ENCODE results near the gene FGGY. TPM values are rescaled to one million over a fixed set of nuclear protein-coding genes. Genes with fewer than 3 reads are reported as not detected.

The FGGY gene
- total and polyA plus RNA-seq, 11 donors, result 7.2 to 42.9 (median 32.0) TPM

DNA sequence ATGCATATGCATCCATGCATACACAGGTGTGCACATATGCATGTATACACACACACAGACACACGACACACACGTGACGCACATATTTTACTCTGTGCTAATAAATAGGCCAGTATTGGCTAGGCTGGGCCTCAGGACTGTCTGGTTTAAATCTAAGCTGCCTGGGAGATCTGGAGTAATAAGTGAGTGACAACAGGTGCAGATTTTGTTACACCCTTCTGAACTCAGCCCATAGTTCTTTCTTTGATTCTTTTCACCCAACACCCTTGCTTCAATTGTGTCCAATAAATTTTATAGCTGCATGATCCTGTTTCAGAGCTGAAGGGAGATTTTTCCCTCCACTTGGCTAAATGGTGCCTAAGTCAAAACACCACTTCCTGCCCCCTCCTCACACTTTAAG is 132.8 kb downstream of the FGGY start:
- intact Hi-C loops (cut with DNase I), result loop anchor here in 1 of 10 donors (5.0 kb wide), 1 partner anchor 132 kb away; the partner anchor contains the start of gene FGGY
- WGBS, 4 donors, result 77 to 90% (median 85%) methylated on average over 3 of the region's 3 CpGs
- H3K9me3 ChIP-seq, result no peaks in the 10 kb centered on the region
- H3K4me1 ChIP-seq, result peaks cover 0 to 24% (median 7%) of the 10 kb centered on the region in 12 donors
- no peak for TF ChIP-seq POLR2A (IDR thresholded peaks at IDR 0.05)
- TF ChIP-seq, protein P1, sequence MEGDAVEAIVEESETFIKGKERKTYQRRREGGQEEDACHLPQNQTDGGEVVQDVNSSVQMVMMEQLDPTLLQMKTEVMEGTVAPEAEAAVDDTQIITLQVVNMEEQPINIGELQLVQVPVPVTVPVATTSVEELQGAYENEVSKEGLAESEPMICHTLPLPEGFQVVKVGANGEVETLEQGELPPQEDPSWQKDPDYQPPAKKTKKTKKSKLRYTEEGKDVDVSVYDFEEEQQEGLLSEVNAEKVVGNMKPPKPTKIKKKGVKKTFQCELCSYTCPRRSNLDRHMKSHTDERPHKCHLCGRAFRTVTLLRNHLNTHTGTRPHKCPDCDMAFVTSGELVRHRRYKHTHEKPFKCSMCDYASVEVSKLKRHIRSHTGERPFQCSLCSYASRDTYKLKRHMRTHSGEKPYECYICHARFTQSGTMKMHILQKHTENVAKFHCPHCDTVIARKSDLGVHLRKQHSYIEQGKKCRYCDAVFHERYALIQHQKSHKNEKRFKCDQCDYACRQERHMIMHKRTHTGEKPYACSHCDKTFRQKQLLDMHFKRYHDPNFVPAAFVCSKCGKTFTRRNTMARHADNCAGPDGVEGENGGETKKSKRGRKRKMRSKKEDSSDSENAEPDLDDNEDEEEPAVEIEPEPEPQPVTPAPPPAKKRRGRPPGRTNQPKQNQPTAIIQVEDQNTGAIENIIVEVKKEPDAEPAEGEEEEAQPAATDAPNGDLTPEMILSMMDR (IDR thresholded peaks at IDR 0.05), result no peak
- H3K4me3 ChIP-seq, result no peak overlapping the region
- H3K27ac ChIP-seq, result no peak overlapping the region
- H3K36me3 ChIP-seq, result no peaks in the 10 kb centered on the region
- ATAC-seq (no peak), DNase-seq (no peak)
- no peaks in the 10 kb centered on the region for H3K27me3 ChIP-seq

DNA sequence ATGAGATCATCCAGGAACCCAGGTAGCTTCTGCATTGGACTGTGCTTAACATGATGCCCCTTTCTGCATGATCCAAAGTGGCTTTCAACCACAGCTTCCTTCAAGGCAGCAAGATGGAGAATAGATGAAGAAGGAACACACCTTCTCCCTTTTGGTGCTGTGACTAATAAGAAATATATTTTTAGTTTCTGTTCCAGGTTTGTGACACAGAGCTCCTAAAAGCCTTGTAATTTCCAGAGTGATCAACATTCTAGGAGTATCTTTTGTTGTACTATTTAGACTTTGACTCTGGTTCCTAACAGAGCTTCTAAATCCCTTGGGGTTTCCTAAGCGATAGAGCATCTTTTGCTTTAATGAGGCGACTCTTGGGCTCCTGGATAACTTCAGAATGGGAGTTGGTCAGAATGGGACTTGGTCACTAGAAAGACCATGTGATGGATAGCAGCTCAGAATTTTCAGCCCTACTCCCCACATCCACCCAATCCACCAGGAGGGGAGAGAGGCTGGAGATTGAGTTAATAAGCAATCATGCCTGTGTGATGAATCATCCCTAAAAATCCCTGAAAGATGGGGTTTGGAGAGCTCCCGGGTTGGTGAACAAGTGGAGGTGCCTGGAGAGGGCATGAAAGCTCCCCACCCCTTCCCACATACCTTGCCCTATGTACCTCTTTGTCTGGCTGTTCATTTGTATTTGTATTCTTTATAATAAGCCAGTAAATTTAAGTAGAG is 134.8 kb downstream of the FGGY start:
- H3K36me3 ChIP-seq, result no peaks in the 10 kb centered on the region
- intact Hi-C loops (cut with DNase I), result loop anchor here in 1 of 10 donors (5.0 kb wide), 1 partner anchor 134 kb away; the partner anchor contains the start of gene FGGY
- no peak overlapping the region for H3K27ac ChIP-seq
- peaks cover 0 to 30% (median 10%) of the 10 kb centered on the region in 12 donors for H3K4me1 ChIP-seq
- H3K9me3 ChIP-seq, result no peaks in the 10 kb centered on the region
- no peak overlapping the region for H3K4me3 ChIP-seq
- no peaks in the 10 kb centered on the region for H3K27me3 ChIP-seq
- WGBS, 4 donors, result 79 to 96% (median 91%) methylated on average over 3 of the region's 3 CpGs
- no peak for DNase-seq
- no peak for TF ChIP-seq POLR2A (IDR thresholded peaks at IDR 0.05)
- TF ChIP-seq, protein P1 (IDR thresholded peaks at IDR 0.05), result no peak
- no peak for ATAC-seq

DNA sequence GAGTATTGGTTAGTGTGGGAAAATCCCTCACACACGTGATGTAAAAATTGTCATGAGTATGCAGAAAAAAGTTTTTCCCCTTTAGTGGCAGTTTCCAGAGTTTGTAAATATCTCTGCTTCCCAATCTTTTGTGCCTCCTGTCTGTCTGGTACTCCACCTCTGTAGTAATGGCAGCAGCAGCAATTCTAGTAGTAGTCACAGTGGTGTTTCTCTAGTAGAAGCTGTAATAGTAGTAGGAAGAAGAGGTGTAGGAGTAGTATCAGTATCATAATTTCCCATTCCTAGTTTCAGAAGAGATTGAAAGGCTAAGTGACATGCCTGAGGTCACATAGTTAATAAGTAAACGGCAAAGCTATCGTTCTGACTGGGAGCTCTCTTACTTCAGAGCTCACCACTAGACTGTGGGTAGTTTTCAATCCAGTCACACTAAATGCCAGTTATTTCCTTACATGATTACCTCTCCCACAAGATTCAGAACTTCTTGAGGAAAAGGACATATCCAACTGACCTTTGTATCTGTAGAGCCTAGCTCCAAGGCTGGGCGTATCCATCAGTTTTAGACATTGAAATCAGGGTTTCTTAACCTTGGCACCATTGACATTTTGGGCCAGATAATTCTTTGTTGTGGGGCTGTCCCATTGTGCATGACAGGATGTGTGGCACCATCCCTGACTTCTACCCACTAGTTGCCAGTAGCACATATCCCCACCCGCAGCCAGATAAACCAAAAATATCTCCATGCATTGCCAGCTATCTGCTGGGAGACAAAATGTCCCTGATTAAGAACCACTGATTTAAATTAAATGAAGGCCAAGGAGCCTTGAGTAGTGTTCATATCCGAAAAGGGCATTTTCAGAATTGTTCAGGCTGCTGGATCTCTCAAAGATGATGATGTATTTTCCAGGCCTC is 135.9 kb downstream of the FGGY start:
- H3K27me3 ChIP-seq, result no peaks in the 10 kb centered on the region
- no peak for DNase-seq
- H3K4me3 ChIP-seq, result no peak overlapping the region
- peaks cover 0 to 28% (median 12%) of the 10 kb centered on the region in 12 donors for H3K4me1 ChIP-seq
- H3K36me3 ChIP-seq, result no peaks in the 10 kb centered on the region
- H3K9me3 ChIP-seq, result no peaks in the 10 kb centered on the region
- no peak for TF ChIP-seq POLR2A (IDR thresholded peaks at IDR 0.05)
- TF ChIP-seq, protein P1 (IDR thresholded peaks at IDR 0.05), result no peak
- 81 to 91% (median 89%) methylated on average over 6 of the region's 6 CpGs for WGBS, 4 donors
- peak in 1 of 4 donors; percentile 17 for ATAC-seq
- intact Hi-C loops (cut with DNase I), result loop anchor here in 1 of 10 donors (5.0 kb wide), 1 partner anchor 135 kb away; the partner anchor contains the start of gene FGGY
- H3K27ac ChIP-seq, result peak overlapping the region in 2 of 12 donors; percentile 3 to 46

DNA sequence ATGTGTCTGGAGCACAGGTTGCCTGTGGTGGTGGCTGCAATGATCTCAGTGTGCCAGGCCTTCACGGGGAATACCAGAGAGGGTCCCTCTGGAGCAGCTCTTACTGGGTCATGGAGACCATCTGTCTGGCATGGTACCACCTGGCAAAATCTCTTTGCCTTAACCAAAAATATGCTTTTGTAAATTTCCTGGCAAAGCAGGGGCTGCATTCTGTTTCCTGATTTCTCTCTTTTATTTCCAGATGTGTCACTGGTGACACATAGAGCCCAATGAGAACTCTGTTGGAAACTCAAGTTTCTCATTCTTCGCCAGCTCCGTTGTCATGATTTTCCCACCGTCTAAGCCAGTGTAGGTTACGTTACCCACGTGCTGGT is 136.5 kb downstream of the FGGY start:
- intact Hi-C loops (cut with DNase I), result loop anchor here in 1 of 10 donors (5.0 kb wide), 1 partner anchor 136 kb away; the partner anchor contains the start of gene FGGY
- peak; percentile 22 to 63 (median 52) for ATAC-seq

More for the DNA sequence above, 136.5 kb downstream of the FGGY start:
- H3K27ac ChIP-seq, result peak overlapping the region in 3 of 12 donors; percentile 3 to 46 (median 46)
- WGBS, 4 donors, result 70 to 82% (median 77%) methylated on average over 6 of the region's 6 CpGs
- peaks cover 0 to 28% (median 12%) of the 10 kb centered on the region in 12 donors for H3K4me1 ChIP-seq
- DNase-seq, result no peak
- H3K36me3 ChIP-seq, result no peaks in the 10 kb centered on the region
- H3K4me3 ChIP-seq, result no peak overlapping the region
- no peaks in the 10 kb centered on the region for H3K9me3 ChIP-seq
- H3K27me3 ChIP-seq, result no peaks in the 10 kb centered on the region
- TF ChIP-seq, protein P1 (IDR thresholded peaks at IDR 0.05), result no peak
- TF ChIP-seq POLR2A (IDR thresholded peaks at IDR 0.05), result no peak
